Measurements from ENCODE around the gene LMF1.

Gene LMF1

GRCh38 chr16:882256-882655 lies 88.5 kb downstream of the LMF1 start:
- no peak for TF ChIP-seq CTCF (IDR thresholded peaks at IDR 0.05)

- TF ChIP-seq CTCF (IDR thresholded peaks at IDR 0.05): no peak
Observed at GRCh38 chr16:881219-882097, 89.3 kb downstream of the LMF1 start.

- TF ChIP-seq CTCF (IDR thresholded peaks at IDR 0.05): no peak
Observed at GRCh38 chr16:880471-881171, 90.2 kb downstream of the LMF1 start.

GRCh38 chr16:879986-880385 lies 90.8 kb downstream of the LMF1 start:
- TF ChIP-seq CTCF (IDR thresholded peaks at IDR 0.05): no peak

GRCh38 chr16:879461-879861 lies 91.3 kb downstream of the LMF1 start:
- TF ChIP-seq CTCF (IDR thresholded peaks at IDR 0.05): no peak

GRCh38 chr16:878886-879285 lies 91.9 kb downstream of the LMF1 start:
- no peak for TF ChIP-seq CTCF (IDR thresholded peaks at IDR 0.05)

GRCh38 chr16:878072-878784 lies 92.6 kb downstream of the LMF1 start:
- no peak for TF ChIP-seq CTCF (IDR thresholded peaks at IDR 0.05)

Data from LNCAP (cell line).